H9 (cell line): ENCODE results near the gene USP49. TPM values are rescaled to one million over a fixed set of nuclear protein-coding genes. Genes with fewer than 3 reads are reported as not detected.

Experiments used
- DNase-seq: peaks from one replicate; pipeline ENCODE4 v3.0.0-alpha.2; 2017
- H2AFZ ChIP-seq: one replicate; pipeline ENCODE4 v1.6.1; 2013; ENCODE audit warnings: mild to moderate bottlenecking, low read length, control low read depth, moderate library complexity
- H2AK5ac ChIP-seq: 2 replicates; pipeline ENCODE4 v1.6.1; 2013; ENCODE audit warnings: low read length, control low read depth, mixed read lengths; ENCODE audit not compliant: insufficient read length
- H2BK120ac ChIP-seq: one replicate; pipeline ENCODE4 v1.6.1; 2013; ENCODE audit warnings: low read depth, mild to moderate bottlenecking, low read length, control low read depth, inconsistent platforms; ENCODE audit not compliant: poor library complexity, severe bottlenecking
- H2BK12ac ChIP-seq: 2 replicates; pipeline ENCODE4 v1.6.1; 2013; ENCODE audit warnings: low read length, control low read depth, mixed read lengths, low read depth; ENCODE audit not compliant: insufficient read length
- H2BK15ac ChIP-seq: 2 replicates; pipeline ENCODE4 v1.6.1; 2013; ENCODE audit warnings: low read depth, low read length, control low read depth
- H2BK20ac ChIP-seq: one replicate; pipeline ENCODE4 v1.6.1; 2013; ENCODE audit warnings: low read depth, mild to moderate bottlenecking, low read length, control low read depth, inconsistent platforms; ENCODE audit not compliant: poor library complexity, severe bottlenecking
- H2BK5ac ChIP-seq: 2 replicates; pipeline ENCODE4 v1.6.1; 2013; ENCODE audit warnings: low read length, control low read depth, mixed read lengths; ENCODE audit not compliant: insufficient read length
- H3K14ac ChIP-seq: 2 replicates; pipeline ENCODE4 v1.6.1; 2013; ENCODE audit warnings: low read length, control low read depth; ENCODE audit not compliant: insufficient read depth
- H3K18ac ChIP-seq: 2 replicates; pipeline ENCODE4 v1.6.1; 2013; ENCODE audit warnings: low read depth, mild to moderate bottlenecking, mixed read lengths, low read length, control low read depth; ENCODE audit not compliant: insufficient read length
- H3K23ac ChIP-seq: 2 replicates; pipeline ENCODE4 v1.6.1; 2013; ENCODE audit warnings: low read length, control low read depth, mixed read lengths, low read depth; ENCODE audit not compliant: insufficient read length
- H3K23me2 ChIP-seq: 2 replicates; pipeline ENCODE4 v1.6.1; 2013; ENCODE audit warnings: low read depth, mild to moderate bottlenecking, mixed read lengths, low read length, control low read depth; ENCODE audit not compliant: insufficient read length, poor library complexity, severe bottlenecking
- H3K27ac ChIP-seq: 2 replicates; pipeline ENCODE4 v1.5.1; 2013; ENCODE audit warnings: low read length, control low read depth, mixed read lengths, low read depth; ENCODE audit not compliant: insufficient read length
- H3K27me3 ChIP-seq: 2 replicates; pipeline ENCODE4 v1.6.1; 2013; ENCODE audit warnings: low read length, control low read depth, inconsistent platforms; ENCODE audit not compliant: insufficient read depth
- H3K4ac ChIP-seq: 2 replicates; pipeline ENCODE4 v1.6.1; 2013; ENCODE audit warnings: low read depth, mild to moderate bottlenecking, control low read depth, inconsistent platforms, low read length, moderate library complexity
- H3K4me1 ChIP-seq: 2 replicates; pipeline ENCODE4 v1.6.1; 2013; ENCODE audit warnings: low read length, control low read depth, inconsistent platforms; ENCODE audit not compliant: insufficient read depth
- H3K4me2 ChIP-seq: 2 replicates; pipeline ENCODE4 v1.6.1; 2013; ENCODE audit warnings: low read length, control low read depth, mixed read lengths; ENCODE audit not compliant: insufficient read length, insufficient read depth
- H3K56ac ChIP-seq: 2 replicates; pipeline ENCODE4 v1.6.1; 2013; ENCODE audit warnings: low read depth, mild to moderate bottlenecking, mixed read lengths, low read length, control low read depth; ENCODE audit not compliant: insufficient read length
- H3K79me1 ChIP-seq: 2 replicates; pipeline ENCODE4 v1.6.1; 2013; ENCODE audit warnings: low read depth, mild to moderate bottlenecking, moderate library complexity, low read length, control low read depth, inconsistent platforms; ENCODE audit not compliant: insufficient read depth, poor library complexity, severe bottlenecking
- H3K79me2 ChIP-seq: 2 replicates; pipeline ENCODE4 v1.6.1; 2013; ENCODE audit warnings: low read length, control low read depth, inconsistent platforms; ENCODE audit not compliant: insufficient read depth
- H3K9ac ChIP-seq: 2 replicates; pipeline ENCODE4 v1.6.1; 2013; ENCODE audit warnings: low read length, control low read depth, mixed read lengths; ENCODE audit not compliant: insufficient read length; ENCODE audit errors: extremely low read depth
- H3K9me3 ChIP-seq: one replicate; pipeline ENCODE4 v1.6.1; 2013; ENCODE audit warnings: low read depth, low read length, inconsistent platforms; ENCODE audit not compliant: control insufficient read depth
- H3T11ph ChIP-seq: one replicate; pipeline ENCODE4 v1.6.1; 2013; ENCODE audit warnings: mild to moderate bottlenecking, low read length, control low read depth, inconsistent platforms
- H4K20me1 ChIP-seq: one replicate; pipeline ENCODE4 v1.6.1; 2013; ENCODE audit not compliant: control insufficient read depth, insufficient read length, insufficient read depth
- H4K5ac ChIP-seq: 2 replicates; pipeline ENCODE4 v1.6.1; 2013; ENCODE audit warnings: low read depth, mild to moderate bottlenecking, mixed read lengths, low read length, control low read depth; ENCODE audit not compliant: insufficient read length
- H4K8ac ChIP-seq: replicated peaks from 2 replicates; pipeline ENCODE4 v1.6.1; 2013; ENCODE audit warnings: low read length, control low read depth, mixed read lengths, low read depth; ENCODE audit not compliant: insufficient read length
- H4K91ac ChIP-seq: 2 replicates; pipeline ENCODE4 v1.6.1; 2013; ENCODE audit warnings: low read depth, mild to moderate bottlenecking, moderate library complexity, mixed read lengths, low read length, control low read depth; ENCODE audit not compliant: insufficient read length
- H3K27ac Mint-ChIP-seq, 3 experiments: 2 replicates in 2 of 3; 3 replicates in 1 of 3; pipeline ENCODE4 v1.8.0; 2020 to 2021; ENCODE audit warnings: mixed read lengths in 3 of 3, mild to moderate bottlenecking in 1 of 3, moderate library complexity in 1 of 3
- H3K27me3 Mint-ChIP-seq: 2 replicates; pipeline ENCODE4 v1.8.0; 2021; ENCODE audit warnings: low read depth, mild to moderate bottlenecking, moderate library complexity, mixed read lengths
- H3K36me3 Mint-ChIP-seq, 3 experiments: 2 replicates in 2 of 3; 3 replicates in 1 of 3; pipeline ENCODE4 v1.8.0; 2020 to 2021; ENCODE audit warnings: low read depth in 3 of 3, mixed read lengths in 3 of 3; ENCODE audit not compliant: insufficient read depth in 1 of 3
- H3K4me1 Mint-ChIP-seq, 2 experiments: 2 replicates each; pipeline ENCODE4 v1.8.0; 2020; ENCODE audit warnings: mixed read lengths in 2 of 2
- H3K4me3 Mint-ChIP-seq, 2 experiments: 2 replicates in 1 of 2; 3 replicates in 1 of 2; pipeline ENCODE4 v1.8.0; 2020 to 2021; ENCODE audit warnings: mild to moderate bottlenecking in 2 of 2, mixed read lengths in 2 of 2, moderate library complexity in 1 of 2
- H3K9me3 Mint-ChIP-seq, 2 experiments: 2 replicates in 1 of 2; 3 replicates in 1 of 2; pipeline ENCODE4 v1.8.0; 2020; ENCODE audit warnings: mild to moderate bottlenecking in 2 of 2, mixed read lengths in 2 of 2, moderate library complexity in 1 of 2
- CTCF ChIP-seq: fragments of 200-600 bp; sonication (generic); conservative IDR thresholded peaks from 3 replicates; pipeline ENCODE4 v1.8.0; 2021; ENCODE audit warnings: antibody characterized with exemption, mild to moderate bottlenecking
- WGBS: extraction: QIAGEN DNeasy Blood & Tissue Kit; methylation state at CpG from one replicate; pipeline ENCODE4 v1.1.7; 2013; ENCODE audit warnings: missing lambda C conversion rate, low lambda C conversion rate, mixed read lengths; ENCODE audit not compliant: insufficient read length; ENCODE audit errors: extremely low coverage; 5-methylcytosine and 5-hydroxymethylcytosine counted together
- total RNA-seq: library from RNA; stranded (reverse); gene quantifications from 2 replicates; pipeline ENCODE4 v1.2.1, GENCODE V29; 2021

USP49 gene
- total RNA-seq, 1 experiment from 2014 or later: 19.0 TPM

GRCh38 chr6:41779788-41780550, 115.2 kb downstream of the USP49 start, which contains the start of gene FRS3:
FRS3 (minus strand) TSS chr6:41779900; CDS start chr6:41776987, 2,913 bp downstream.
- Histone ChIP-seq H2BK5ac (no peak within 1 kb of the TSS), H3K79me2 (no peaks in the 10 kb centered on the region), H3K14ac (no peak within 1 kb of the TSS; the same call in 1 of the 2 replicates), H2BK120ac (no peak within 1 kb of the TSS), H3K27ac (no peak within 1 kb of the TSS), H3K4me1 (no peaks in the 10 kb centered on the region), H3K27me3 (peaks cover 9% of the 10 kb centered on the region; the same call in 1 of the 2 replicates), H3K79me1 (no peaks in the 10 kb centered on the region), H2AFZ (no peak within 1 kb of the TSS), H3K4me2 (peak within 1 kb of the TSS; percentile 96), H4K20me1 (no peaks in the 10 kb centered on the region), H4K91ac (no peak within 1 kb of the TSS), H3T11ph (no peak within 1 kb of the TSS), H2BK15ac (no peak within 1 kb of the TSS), H4K5ac (no peak within 1 kb of the TSS), H3K23ac (no peak within 1 kb of the TSS), H3K56ac (no peak within 1 kb of the TSS), H2BK12ac (no peak within 1 kb of the TSS), H3K23me2 (peaks cover 11% of the 10 kb centered on the region), H2AK5ac (no peak within 1 kb of the TSS), H4K8ac (no peak within 1 kb of the TSS), H3K9me3 (no peaks in the 10 kb centered on the region), H3K18ac (no peak within 1 kb of the TSS), H3K4ac (no peak within 1 kb of the TSS), H3K9ac (peak within 1 kb of the TSS; percentile 54), H2BK20ac (no peak within 1 kb of the TSS)
- DNase-seq: peak; percentile 97
- Mint-ChIP-seq H3K4me1 (peaks cover 17 to 22% of the 10 kb centered on the region in 2 experiments), H3K4me3 (peak within 1 kb of the TSS; percentile 80 to 91), H3K9me3 (no peaks in the 10 kb centered on the region), H3K27ac (peak within 1 kb of the TSS in 1 of 3 experiments; percentile 75; a peak in 3 of 7 replicates), H3K27me3 (peaks cover 47% of the 10 kb centered on the region), H3K36me3 (peaks cover under 1 to 7% (median 3%) of the 10 kb centered on the region in 3 experiments; a peak in 4 of 7 replicates)
- no CpG with 5 or more reads among the region's 73 CpGs for WGBS
- TF ChIP-seq CTCF: peak; percentile 93
